Heart left ventricle (tissue), 13 donors: ENCODE measurements around the gene PPP2R3A.

ENCODE experiments used
- POLR2A ChIP-seq, 2 donors: fragments of 450-650 bp; IDR thresholded peaks; one replicate each; pipeline ENCODE4 v1.6.1; 2017; ENCODE audit warnings: antibody characterized with exemption in 2 of 2, mild to moderate bottlenecking in 2 of 2, moderate library complexity in 2 of 2
- TF ChIP-seq, protein P1 (sequence below), 12 donors: fragments of 200-600 bp; sonication (generic) in 4 of 12; IDR thresholded peaks; one replicate each; pipeline versions ENCODE4 v1.5.0 to v1.8.0; 2018 to 2022; ENCODE audit warnings: antibody characterized with exemption in 12 of 12, mild to moderate bottlenecking in 5 of 12
- donor health status: ischemic (EF 13 %, LVEDD 7.1; RV severe dilation, severe dysfunction).
- donor health status: DM: no; HTN: yes; CAD: no.
- donor health status: DM: no; HTN: no; CAD: no.
- donor health status: ischemic (EF 25% LVEDD 6.9; RV normal size, moderate dysfunction).
- donor health status: ischemic (EF 25% LVEDD 5.7; RV mildly dilated, moderate dysfunction).
- donor health status: ischemic (EF 35%, LVEDD 5.7; RV mildly dilated, moderate dysfunction).
- donor health status: nonischemic (EF 11% LVEDD 7.7; RV severe dilation, severe dysfunction).
- donor health status: DM: yes; HTN: yes; CAD: no.
- donor health status: PGD.
- donor health status: ischemic (EF 29% LVEDD 5.4; RV normal size, mild dysfunction).
- donor health status: nonischemic (EF 23%, LVEDD 6.1; RV moderate dilation, normal function).

GRCh38 chr3:136114421-136114820 is 148.9 kb downstream of the PPP2R3A start:
- TF ChIP-seq, protein P1, sequence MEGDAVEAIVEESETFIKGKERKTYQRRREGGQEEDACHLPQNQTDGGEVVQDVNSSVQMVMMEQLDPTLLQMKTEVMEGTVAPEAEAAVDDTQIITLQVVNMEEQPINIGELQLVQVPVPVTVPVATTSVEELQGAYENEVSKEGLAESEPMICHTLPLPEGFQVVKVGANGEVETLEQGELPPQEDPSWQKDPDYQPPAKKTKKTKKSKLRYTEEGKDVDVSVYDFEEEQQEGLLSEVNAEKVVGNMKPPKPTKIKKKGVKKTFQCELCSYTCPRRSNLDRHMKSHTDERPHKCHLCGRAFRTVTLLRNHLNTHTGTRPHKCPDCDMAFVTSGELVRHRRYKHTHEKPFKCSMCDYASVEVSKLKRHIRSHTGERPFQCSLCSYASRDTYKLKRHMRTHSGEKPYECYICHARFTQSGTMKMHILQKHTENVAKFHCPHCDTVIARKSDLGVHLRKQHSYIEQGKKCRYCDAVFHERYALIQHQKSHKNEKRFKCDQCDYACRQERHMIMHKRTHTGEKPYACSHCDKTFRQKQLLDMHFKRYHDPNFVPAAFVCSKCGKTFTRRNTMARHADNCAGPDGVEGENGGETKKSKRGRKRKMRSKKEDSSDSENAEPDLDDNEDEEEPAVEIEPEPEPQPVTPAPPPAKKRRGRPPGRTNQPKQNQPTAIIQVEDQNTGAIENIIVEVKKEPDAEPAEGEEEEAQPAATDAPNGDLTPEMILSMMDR (IDR thresholded peaks at IDR 0.05) = no peak
- no peak for TF ChIP-seq POLR2A (IDR thresholded peaks at IDR 0.05)
